Retinal pigment epithelial cell (primary cell): ENCODE measurements around the gene CXXC5.

ENCODE experiments used
- DNase-seq: peaks from one replicate; pipeline ENCODE4 v3.0.0-alpha.2; 2010; ENCODE audit warnings: low read depth
- H3K4me3 ChIP-seq: 2 replicates; pipeline ENCODE4 v1.5.1; 2011; ENCODE audit warnings: mild to moderate bottlenecking, low read length, control low read depth, moderate library complexity
- CTCF ChIP-seq: conservative IDR thresholded peaks from 2 replicates; pipeline ENCODE4 v1.5.1; 2011; ENCODE audit warnings: low read depth, low read length, control low read depth, inconsistent platforms

CXXC5 gene

DNA sequence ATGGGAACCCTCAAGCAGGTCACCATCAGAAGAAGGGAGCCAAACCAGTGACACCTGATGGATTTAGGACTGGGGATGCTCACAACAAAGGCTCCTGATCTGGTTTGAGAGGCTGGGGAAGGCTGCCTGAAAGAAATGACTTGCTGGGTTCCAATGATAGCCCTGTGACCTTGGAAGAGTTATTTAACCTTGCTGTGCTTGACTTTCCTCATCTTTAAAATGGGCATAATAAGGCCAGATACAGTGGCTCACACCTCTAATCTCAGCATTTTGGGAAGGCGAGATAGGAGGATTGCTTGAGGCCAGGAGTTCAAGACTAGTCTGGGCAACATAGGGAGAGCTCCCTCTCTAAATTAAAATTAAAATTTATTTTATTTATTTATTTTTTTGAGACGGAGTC lies 83.9 kb downstream of the CXXC5 start:
- TF ChIP-seq CTCF: no peak

GRCh38 chr5:139733010-139733688 lies 85.0 kb downstream of the CXXC5 start:
- no peak for DNase-seq
- no peak for TF ChIP-seq CTCF
- no peak overlapping the region for H3K4me3 ChIP-seq

More for the DNA sequence above, 83.9 kb downstream of the CXXC5 start:
- DNase-seq: no peak
- H3K4me3 ChIP-seq: no peak overlapping the region
